SK-N-SH (cell line): Measurements from ENCODE around the gene EFNB2. TPM values are rescaled to one million over a fixed set of nuclear protein-coding genes. Genes with fewer than 3 reads are reported as not detected.

Source experiments
- CTCF ChIA-PET: fragments of 300-600, 350-600 bp; formaldehyde crosslinking; extraction: SDS; loops from one replicate; lab custom pipeline; 2021; lab: Yijun Ruan, JAX
- POLR2A ChIA-PET: fragments of 350-600 bp; sonication (Branson Sonifier 250); formaldehyde crosslinking; extraction: SDS; loops from one replicate; lab custom pipeline; 2020; ENCODE audit warnings: antibody characterized with exemption, inconsistent platforms; lab: Yijun Ruan, JAX
- DNase-seq: peaks from one replicate; pipeline ENCODE4 v3.0.0; 2012
- H2AFZ ChIP-seq: fragments of 200-600 bp; sonication (generic); 2 replicates; pipeline ENCODE4 v1.8.1; 2016; ENCODE audit warnings: antibody characterized with exemption, mild to moderate bottlenecking, low read depth
- H3F3A ChIP-seq: fragments of 200-600 bp; sonication (generic); replicated peaks from 2 replicates; pipeline ENCODE3; 2016; ENCODE audit warnings: antibody characterized with exemption, mild to moderate bottlenecking; ENCODE audit not compliant: insufficient read depth
- H3K27ac ChIP-seq, 2 experiments: fragments of 200-500 bp in 1 of 2; fragments of 200-600 bp in 1 of 2; sonication (Bioruptor generic) in 1 of 2; sonication (generic), shearing (Covaris generic) in 1 of 2; 2 replicates each; pipeline versions ENCODE4 v1.5.1 to v1.6.1; 2014 to 2016; ENCODE audit warnings: low read depth in 2 of 2, inconsistent platforms in 1 of 2, low read length in 1 of 2, mild to moderate bottlenecking in 1 of 2, mixed read lengths in 1 of 2
- H3K27me3 ChIP-seq: fragments of 200-600 bp; sonication (generic), shearing (Covaris generic); 2 replicates; pipeline ENCODE4 v1.6.1; 2016; ENCODE audit warnings: mixed run types; ENCODE audit not compliant: insufficient read depth
- H3K36me3 ChIP-seq, 2 experiments: fragments of 200-500 bp in 1 of 2; fragments of 200-600 bp in 1 of 2; sonication (Bioruptor generic) in 1 of 2; sonication (generic) in 1 of 2; replicated peaks in 1 of 2; 2 replicates each; pipeline versions ENCODE3 to v1.5.1; 2014 to 2016; ENCODE audit warnings: low read length in 1 of 2, mild to moderate bottlenecking in 1 of 2; ENCODE audit not compliant: insufficient read depth in 2 of 2, control insufficient read depth in 1 of 2
- H3K4me1 ChIP-seq, 2 experiments: fragments of 200-500 bp in 1 of 2; fragments of 200-600 bp in 1 of 2; sonication (Bioruptor generic) in 1 of 2; sonication (generic), shearing (Covaris generic) in 1 of 2; 2 replicates each; pipeline versions ENCODE4 v1.5.1 to v1.6.1; 2014 to 2016; ENCODE audit warnings: low read depth in 1 of 2, low read length in 1 of 2, mixed run types in 1 of 2; ENCODE audit not compliant: insufficient read depth in 2 of 2, control insufficient read depth in 1 of 2
- H3K4me2 ChIP-seq: fragments of 200-600 bp; sonication (generic), shearing (Covaris generic); 2 replicates; pipeline ENCODE4 v1.6.1; 2017; ENCODE audit warnings: mixed run types
- H3K4me3 ChIP-seq, 2 experiments: fragments of 200-500 bp in 1 of 2; fragments of 200-600 bp in 1 of 2; sonication (Bioruptor generic) in 1 of 2; sonication (generic), shearing (Covaris generic) in 1 of 2; 2 replicates each; pipeline versions ENCODE4 v1.5.1 to v1.8.1; 2014 to 2016; ENCODE audit warnings: low read depth in 2 of 2, inconsistent platforms in 1 of 2, low read length in 1 of 2, mild to moderate bottlenecking in 1 of 2, mixed read lengths in 1 of 2, moderate library complexity in 1 of 2
- H3K79me2 ChIP-seq: fragments of 200-600 bp; sonication (generic); 2 replicates; pipeline ENCODE4 v1.8.1; 2017; ENCODE audit warnings: mild to moderate bottlenecking; ENCODE audit not compliant: insufficient read depth
- H3K9ac ChIP-seq: fragments of 200-600 bp; sonication (generic); 2 replicates; pipeline ENCODE4 v1.6.1; 2017; ENCODE audit warnings: mixed run types
- H3K9me2 ChIP-seq: fragments of 200-600 bp; sonication (generic); 2 replicates; pipeline ENCODE4 v1.6.1; 2017; ENCODE audit warnings: mixed run types
- H3K9me3 ChIP-seq: fragments of 200-600 bp; sonication (generic); 2 replicates; pipeline ENCODE4 v1.6.1; 2017; ENCODE audit warnings: mixed run types, mild to moderate bottlenecking, moderate library complexity
- H4K20me1 ChIP-seq: fragments of 200-600 bp; sonication (generic); 2 replicates; pipeline ENCODE4 v1.6.1; 2017; ENCODE audit warnings: mild to moderate bottlenecking, mixed run types; ENCODE audit not compliant: insufficient read depth
- EZH2phosphoT487 ChIP-seq: fragments of 200-600 bp; sonication (generic); IDR thresholded peaks from 2 replicates; pipeline ENCODE4 v1.6.1; 2017; ENCODE audit warnings: low read depth, mixed run types, mild to moderate bottlenecking, antibody characterized with exemption, moderate library complexity, borderline replicate concordance
- GATA2 ChIP-seq: sonication (generic); formaldehyde crosslinking; IDR thresholded peaks from 2 replicates; pipeline ENCODE4 v1.5.0; 2020; ENCODE audit warnings: mild to moderate bottlenecking, missing genetic modification reagents
- MXI1 ChIP-seq: IDR thresholded peaks from 2 replicates; pipeline ENCODE4 v1.6.1; 2012; ENCODE audit warnings: mild to moderate bottlenecking, low read depth, low read length, improper control_type of control experiment
- NFIC ChIP-seq: IDR thresholded peaks from 2 replicates; pipeline ENCODE4 v1.4.0; 2012; ENCODE audit warnings: borderline replicate concordance
- RAD21 ChIP-seq: IDR thresholded peaks from 2 replicates; pipeline ENCODE4 v1.6.1; 2012; ENCODE audit warnings: mild to moderate bottlenecking, low read length
- RCOR1 ChIP-seq: fragments of 150-350 bp; IDR thresholded peaks from 2 replicates; pipeline ENCODE4 v1.6.1; 2017; ENCODE audit warnings: antibody characterized with exemption, low read length
- SIN3A ChIP-seq: IDR thresholded peaks from 2 replicates; pipeline ENCODE4 v1.6.1; 2012; ENCODE audit warnings: low read depth, mild to moderate bottlenecking, low read length, moderate library complexity, borderline replicate concordance
- TCF12 ChIP-seq: IDR thresholded peaks from 2 replicates; pipeline ENCODE4 v1.4.0; 2012
- WGBS: methylation state at CpG from one replicate; pipeline ENCODE4 v1.1.6; 2017; ENCODE audit warnings: low lambda C conversion rate; 5-methylcytosine and 5-hydroxymethylcytosine counted together
- polyA plus RNA-seq, 3 experiments: library from polyadenylated mRNA; depleted of rRNA; stranded (reverse); fragments of >200 nt; gene quantifications; 2 replicates each; pipeline ENCODE4 v1.2.3, GENCODE V29; 2012
- TF ChIP-seq, protein P1 (sequence below): IDR thresholded peaks from 2 replicates; pipeline ENCODE4 v1.4.0; 2012; ENCODE audit warnings: low read depth
- TF ChIP-seq, protein P2 (sequence below): IDR thresholded peaks from 2 replicates; pipeline ENCODE4 v1.4.0; 2012; ENCODE audit warnings: low read depth, borderline replicate concordance
- TF ChIP-seq, protein P3 (sequence below): IDR thresholded peaks from 2 replicates; pipeline ENCODE4; 2012

The EFNB2 gene
- polyA plus RNA-seq, 1 of the 3 experiments (the other 2 are of a cell fraction), result 3.0 TPM

DNA sequence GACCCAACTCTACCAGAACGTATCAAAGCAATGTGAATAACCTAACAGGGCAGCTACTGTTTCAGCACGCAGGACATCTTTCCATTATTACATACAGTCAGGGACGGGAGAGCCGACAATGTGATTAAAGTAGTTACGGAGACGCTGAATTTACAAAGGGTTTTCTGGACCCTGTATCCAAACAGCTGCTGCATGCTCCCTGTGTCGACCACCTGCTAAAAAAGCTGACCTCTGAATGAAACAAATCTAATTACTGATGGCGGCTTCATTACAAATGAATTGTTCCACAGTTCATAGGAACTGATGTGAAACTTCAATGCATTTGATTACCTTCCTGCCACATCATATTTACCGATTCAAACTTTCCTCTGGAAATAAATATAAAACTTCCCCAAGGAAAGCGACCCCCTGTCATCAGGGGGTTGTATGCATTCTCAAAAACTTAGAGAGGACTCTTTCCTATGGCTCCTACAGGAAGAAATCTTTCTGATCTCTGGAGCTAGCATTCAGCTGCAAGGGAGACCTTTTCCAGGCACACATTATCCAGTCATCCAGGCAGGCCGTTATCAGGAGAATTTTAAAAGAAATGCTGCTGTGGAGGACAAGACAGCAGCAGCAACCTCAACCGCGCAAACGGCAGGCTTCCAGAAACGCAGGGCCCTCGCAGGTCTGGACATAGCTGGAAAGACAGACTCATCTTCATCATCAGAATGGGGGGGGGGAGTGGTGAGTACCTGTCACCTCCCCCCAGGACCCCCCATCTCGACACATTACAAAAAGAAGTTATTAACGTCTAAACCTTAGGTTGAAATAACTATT is 3.1 kb downstream of the EFNB2 start:
- ChIA-PET CTCF (interaction anchor here (0.6 to 7.1 kb wide), 7 partner anchors 9 to 1961 kb away, joined by 3 to 58 read pairs (median 3); no protein-coding TSS in a partner anchor), POLR2A (no interaction called here)
- peak; percentile 22 for DNase-seq
- Histone ChIP-seq H3K36me3 (no peaks in the 10 kb centered on the region), H3K79me2 (peaks cover 29% of the 10 kb centered on the region; the same call in 1 of the 2 replicates), H3K27me3 (no peaks in the 10 kb centered on the region), H3F3A (peaks cover 8% of the 10 kb centered on the region), H3K9me2 (no peaks in the 10 kb centered on the region), H3K4me1 (peaks cover 0 to 30% of the 10 kb centered on the region in 2 experiments; a peak in 2 of 4 replicates), H3K27ac (peak overlapping the region; percentile 20 to 82; a peak in 3 of 4 replicates), H4K20me1 (no peaks in the 10 kb centered on the region; the same call in 1 of the 2 replicates), H3K4me2 (peak overlapping the region; percentile 76), H3K9ac (peak overlapping the region; percentile 11; the same call in 1 of the 2 replicates), H2AFZ (peak overlapping the region; percentile 61; the same call in 1 of the 2 replicates), H3K4me3 (peak overlapping the region; percentile 65 to 77), H3K9me3 (no peaks in the 10 kb centered on the region)
- TF ChIP-seq RAD21, result peak; percentile 20; the same call in 1 of the 2 replicates
- TF ChIP-seq GATA2 (CRISPR knock-in tag), result peak; percentile 59
- TF ChIP-seq, protein P1, sequence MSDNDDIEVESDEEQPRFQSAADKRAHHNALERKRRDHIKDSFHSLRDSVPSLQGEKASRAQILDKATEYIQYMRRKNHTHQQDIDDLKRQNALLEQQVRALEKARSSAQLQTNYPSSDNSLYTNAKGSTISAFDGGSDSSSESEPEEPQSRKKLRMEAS, result no peak
- TF ChIP-seq RCOR1, result 0 out of 2 replicates have a peak, but pooled peaks have one; percentile 1
- WGBS, result 45% methylated on average over 18 of the region's 18 CpGs

DNA sequence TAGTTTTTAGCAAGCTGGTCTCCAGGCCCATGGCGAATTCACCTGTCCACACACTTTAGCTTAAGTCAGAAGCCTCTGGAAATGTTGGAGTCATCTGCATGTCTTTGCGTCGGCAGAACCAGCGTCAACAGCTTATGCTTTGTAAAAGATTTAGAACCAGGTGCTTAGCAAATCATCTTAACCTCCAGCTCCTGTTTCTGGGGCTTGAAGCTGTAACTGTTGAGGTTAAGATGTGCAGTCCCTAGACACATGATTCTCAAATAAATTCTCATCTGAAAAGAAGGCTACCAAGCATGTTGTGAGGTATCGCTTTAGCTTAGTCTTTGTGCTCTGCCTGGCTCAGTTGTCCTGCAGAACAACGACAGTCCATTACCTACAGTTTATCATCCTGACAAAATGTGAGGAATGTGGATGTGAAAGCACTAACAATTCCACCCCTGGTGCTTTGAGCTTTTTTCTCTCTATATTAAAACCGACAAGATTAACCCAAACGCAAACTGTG is 4.4 kb downstream of the EFNB2 start:
- no peak overlapping the region for H3K27ac ChIP-seq
- WGBS, result 92% methylated on average over 8 of the region's 8 CpGs
- ChIA-PET POLR2A (interaction anchor here (0.9 kb wide), 1 partner anchor 9 kb away, joined by 3 read pairs; no protein-coding TSS in a partner anchor), CTCF (interaction anchor here (7.1 kb wide), 1 partner anchor 1959 kb away, joined by 58 read pairs; no protein-coding TSS in a partner anchor)
- DNase-seq, result no peak
- no peaks in the 10 kb centered on the region for H3K27me3 ChIP-seq
- peaks cover 2% of the 10 kb centered on the region for H3F3A ChIP-seq
- peak overlapping the region in 1 of 2 experiments; percentile 17; a peak in 1 of 4 replicates for H3K4me3 ChIP-seq
- H4K20me1 ChIP-seq, result no peaks in the 10 kb centered on the region; the same call in 1 of the 2 replicates
- H3K4me2 ChIP-seq, result no peak overlapping the region
- H3K36me3 ChIP-seq, result no peaks in the 10 kb centered on the region
- no peaks in the 10 kb centered on the region for H3K9me2 ChIP-seq
- peaks cover 0 to 34% of the 10 kb centered on the region in 2 experiments; a peak in 2 of 4 replicates for H3K4me1 ChIP-seq
- no peaks in the 10 kb centered on the region for H3K9me3 ChIP-seq
- peaks cover 29% of the 10 kb centered on the region; the same call in 1 of the 2 replicates for H3K79me2 ChIP-seq
- TF ChIP-seq GATA2 (CRISPR knock-in tag) (no peak), MXI1 (no peak)
- no peak overlapping the region for H3K9ac ChIP-seq
- no peak overlapping the region for H2AFZ ChIP-seq

DNA sequence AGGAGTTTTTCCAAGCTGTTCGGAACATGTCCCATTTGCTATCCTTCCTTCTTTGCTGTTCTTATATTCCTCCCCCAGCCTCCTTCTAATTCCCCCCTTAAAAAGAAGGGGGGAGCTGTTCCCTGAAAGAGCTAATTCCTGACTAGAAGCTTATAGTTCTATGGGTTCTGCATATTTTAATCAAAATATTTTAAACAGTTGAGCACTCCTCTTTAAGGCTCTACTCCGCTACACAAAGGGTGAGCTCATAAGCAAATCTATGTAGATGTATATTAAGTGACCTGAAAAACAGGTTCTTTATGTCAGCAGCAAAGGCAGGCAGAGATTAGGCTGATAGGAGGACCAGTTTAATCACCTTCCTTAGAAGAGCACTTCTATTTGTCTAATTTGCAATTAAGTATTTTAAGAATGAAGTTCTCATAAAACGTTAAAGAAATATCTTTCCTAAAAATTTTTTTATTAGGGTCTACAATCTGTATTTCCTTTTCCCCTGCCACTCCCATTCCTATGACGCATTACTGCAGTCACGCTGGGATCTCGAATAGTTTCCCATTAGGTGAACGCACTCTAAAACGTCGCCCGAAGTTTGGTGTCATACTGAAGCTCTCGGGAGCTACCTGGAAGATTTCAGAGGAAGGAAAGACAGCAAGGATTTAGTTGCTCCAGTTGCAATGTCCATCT is 5.2 kb downstream of the EFNB2 start:
- H3K9me2 ChIP-seq, result no peaks in the 10 kb centered on the region
- no peak overlapping the region for H3K4me2 ChIP-seq
- WGBS, result 93% methylated on average over 11 of the region's 11 CpGs
- H3K36me3 ChIP-seq, result no peaks in the 10 kb centered on the region
- H3K27ac ChIP-seq, result no peak overlapping the region; a peak in 1 of 4 replicates
- H2AFZ ChIP-seq, result no peak overlapping the region
- ChIA-PET POLR2A (interaction anchor here (0.9 kb wide), 1 partner anchor 8 kb away, joined by 3 read pairs; no protein-coding TSS in a partner anchor), CTCF (no interaction called here)
- no peak overlapping the region; a peak in 1 of 4 replicates for H3K4me3 ChIP-seq
- H3K27me3 ChIP-seq, result no peaks in the 10 kb centered on the region
- DNase-seq, result no peak
- peaks cover 0 to 38% of the 10 kb centered on the region in 2 experiments; a peak in 2 of 4 replicates for H3K4me1 ChIP-seq
- no peaks in the 10 kb centered on the region for H4K20me1 ChIP-seq
- H3K9me3 ChIP-seq, result no peaks in the 10 kb centered on the region
- peaks cover 29% of the 10 kb centered on the region; the same call in 1 of the 2 replicates for H3K79me2 ChIP-seq
- TF ChIP-seq MXI1 (no peak), EZH2phosphoT487 (no peak), SIN3A (no peak), TCF12 (no peak), NFIC (no peak)
- TF ChIP-seq, protein P2, sequence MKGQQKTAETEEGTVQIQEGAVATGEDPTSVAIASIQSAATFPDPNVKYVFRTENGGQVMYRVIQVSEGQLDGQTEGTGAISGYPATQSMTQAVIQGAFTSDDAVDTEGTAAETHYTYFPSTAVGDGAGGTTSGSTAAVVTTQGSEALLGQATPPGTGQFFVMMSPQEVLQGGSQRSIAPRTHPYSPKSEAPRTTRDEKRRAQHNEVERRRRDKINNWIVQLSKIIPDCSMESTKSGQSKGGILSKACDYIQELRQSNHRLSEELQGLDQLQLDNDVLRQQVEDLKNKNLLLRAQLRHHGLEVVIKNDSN, result no peak
- TF ChIP-seq, protein P3, sequence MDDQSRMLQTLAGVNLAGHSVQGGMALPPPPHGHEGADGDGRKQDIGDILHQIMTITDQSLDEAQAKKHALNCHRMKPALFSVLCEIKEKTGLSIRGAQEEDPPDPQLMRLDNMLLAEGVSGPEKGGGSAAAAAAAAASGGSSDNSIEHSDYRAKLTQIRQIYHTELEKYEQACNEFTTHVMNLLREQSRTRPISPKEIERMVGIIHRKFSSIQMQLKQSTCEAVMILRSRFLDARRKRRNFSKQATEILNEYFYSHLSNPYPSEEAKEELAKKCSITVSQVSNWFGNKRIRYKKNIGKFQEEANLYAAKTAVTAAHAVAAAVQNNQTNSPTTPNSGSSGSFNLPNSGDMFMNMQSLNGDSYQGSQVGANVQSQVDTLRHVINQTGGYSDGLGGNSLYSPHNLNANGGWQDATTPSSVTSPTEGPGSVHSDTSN, result no peak
- no peak overlapping the region for H3K9ac ChIP-seq
- H3F3A ChIP-seq, result peaks cover 2% of the 10 kb centered on the region
